HG02973 (cell line): ENCODE results near the gene YARS1.

Experiments used
- ATAC-seq: cut with Tn5 transposase; IDR thresholded peaks from one replicate; pipeline ENCODE4 v1.9.1; 2021; ENCODE audit warnings: moderate library complexity; ENCODE audit not compliant: unreplicated experiment

YARS1 gene

DNA sequence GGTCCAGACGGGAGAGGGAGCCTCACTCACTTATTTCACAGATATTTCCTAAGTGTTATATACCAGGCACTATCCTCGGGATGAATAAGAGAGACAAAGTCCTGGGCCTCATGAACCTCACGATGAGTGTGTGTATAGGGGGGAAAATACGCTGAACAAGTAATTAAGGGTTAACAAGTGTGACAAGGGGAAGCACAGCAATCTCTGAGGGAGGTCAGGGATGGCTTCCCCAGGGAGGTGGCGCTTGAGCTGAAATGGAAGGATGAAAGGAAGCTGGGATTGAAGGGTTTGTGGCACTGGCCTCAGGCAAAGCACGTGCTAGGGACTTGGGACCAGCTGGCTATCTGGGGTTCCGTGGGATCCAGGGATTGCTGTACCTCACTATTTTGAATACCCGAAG lies 68.2 kb downstream of the YARS1 start:
- ATAC-seq = no peak

DNA sequence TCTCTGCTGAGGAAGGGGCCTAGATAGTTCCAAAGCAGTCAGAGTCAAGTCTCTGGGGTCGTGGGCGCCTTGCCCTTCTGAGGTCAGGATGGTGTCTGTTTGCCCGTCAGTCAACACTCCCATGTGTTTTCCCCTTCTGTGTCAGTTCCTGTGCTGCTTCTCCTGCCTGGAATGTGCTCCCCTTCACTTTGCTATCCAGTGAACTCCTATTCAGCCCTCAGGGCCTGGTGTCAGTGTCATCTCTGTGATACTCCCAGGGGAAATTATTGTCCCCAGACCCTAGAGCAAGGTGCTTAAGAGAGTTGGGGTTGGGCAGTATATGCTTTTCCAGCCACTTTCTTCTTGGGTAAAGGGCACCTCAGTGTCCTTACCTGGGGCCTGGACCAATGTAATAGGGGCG lies 68.8 kb downstream of the YARS1 start:
- no peak for ATAC-seq

DNA sequence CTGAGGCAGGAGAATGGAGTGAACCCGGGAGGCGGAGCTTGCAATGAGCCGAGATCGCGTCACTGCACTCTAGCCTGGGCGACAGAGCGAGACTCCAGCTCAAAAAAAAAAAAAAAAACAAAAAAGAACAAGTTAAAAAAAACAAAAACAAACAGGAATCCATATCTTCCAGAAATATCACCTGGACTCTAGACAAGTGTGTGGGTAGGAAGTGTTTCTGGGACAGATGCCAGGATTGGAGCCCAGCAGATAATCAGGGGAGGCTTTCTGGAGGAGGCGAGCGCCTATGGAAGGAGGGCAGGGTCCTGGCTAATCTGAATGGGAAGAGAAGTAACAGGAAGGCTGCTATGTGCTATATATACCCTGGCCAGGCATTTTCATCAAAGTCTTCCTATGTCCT lies 71.0 kb downstream of the YARS1 start:
- ATAC-seq = no peak

DNA sequence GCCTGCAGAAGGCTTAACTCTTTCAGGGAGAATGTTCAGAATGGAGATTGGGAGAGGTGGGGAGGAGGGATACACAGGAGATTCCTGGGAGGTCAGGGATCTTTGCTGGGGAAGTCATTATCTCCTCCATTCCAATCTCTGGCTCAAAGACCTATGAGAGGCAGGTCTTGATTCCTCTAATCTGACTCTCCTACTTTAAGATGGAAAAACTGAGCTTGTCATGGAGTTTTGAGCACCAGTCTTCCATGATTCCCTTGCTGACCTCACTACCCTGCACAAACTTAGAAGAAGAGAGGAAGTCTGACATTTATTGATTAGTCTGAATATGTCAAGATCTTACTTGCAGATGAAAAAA lies 73.1 kb downstream of the YARS1 start:
- no peak for ATAC-seq

DNA sequence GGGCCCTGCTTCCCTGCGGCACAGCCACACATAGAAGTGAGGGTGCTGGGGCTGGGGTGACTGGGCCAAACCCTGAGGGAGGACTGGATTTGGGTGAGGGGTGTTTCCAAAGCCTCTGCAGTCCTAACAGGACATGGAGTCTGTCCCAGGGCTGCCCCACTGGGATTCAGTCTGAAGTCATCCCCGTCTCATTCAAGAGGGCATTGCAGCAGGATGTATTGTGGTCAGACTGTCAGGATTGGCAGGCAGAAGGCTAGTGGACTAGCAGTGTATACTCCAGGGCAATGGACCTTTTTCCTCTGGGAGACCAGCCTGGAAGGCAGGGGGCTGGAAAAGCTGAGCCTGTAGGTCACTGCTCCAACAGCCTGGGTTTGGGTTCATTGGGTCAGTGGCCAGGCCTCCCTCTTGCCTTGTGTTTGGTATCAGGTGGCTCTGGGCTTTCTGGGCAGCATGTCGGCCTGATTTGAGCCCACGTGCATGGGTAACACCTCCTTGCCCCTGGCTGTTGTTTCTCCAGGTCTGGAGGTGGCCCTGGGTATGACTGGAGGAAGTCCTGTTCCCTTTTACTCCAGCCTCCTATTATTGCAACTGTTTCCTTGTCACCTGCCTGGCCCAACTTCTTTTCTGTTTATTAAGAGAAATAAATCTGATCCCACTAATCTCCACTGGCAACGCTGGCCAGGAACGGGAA lies 73.6 kb downstream of the YARS1 start:
- ATAC-seq = no peak

DNA sequence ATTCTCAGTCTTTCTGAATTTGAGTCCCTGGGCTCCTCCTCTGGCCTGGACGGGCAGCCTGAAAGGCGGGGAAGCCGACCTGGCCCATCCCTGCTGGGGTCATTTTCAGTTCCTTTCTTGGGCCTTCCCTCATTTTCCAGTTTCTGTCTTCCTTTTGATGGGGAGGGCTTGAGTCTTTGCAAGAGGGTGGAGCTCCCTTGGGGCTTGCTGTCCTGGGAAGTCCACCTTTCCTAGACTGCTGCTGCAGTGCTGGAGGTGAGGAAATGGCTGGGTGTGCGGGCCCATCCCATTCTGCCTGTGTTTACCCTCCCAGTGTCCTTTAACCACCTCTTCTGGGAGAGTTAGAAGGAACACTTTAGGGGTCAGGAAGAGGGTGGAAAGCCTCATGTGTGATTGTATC lies 74.2 kb downstream of the YARS1 start:
- ATAC-seq = no peak

DNA sequence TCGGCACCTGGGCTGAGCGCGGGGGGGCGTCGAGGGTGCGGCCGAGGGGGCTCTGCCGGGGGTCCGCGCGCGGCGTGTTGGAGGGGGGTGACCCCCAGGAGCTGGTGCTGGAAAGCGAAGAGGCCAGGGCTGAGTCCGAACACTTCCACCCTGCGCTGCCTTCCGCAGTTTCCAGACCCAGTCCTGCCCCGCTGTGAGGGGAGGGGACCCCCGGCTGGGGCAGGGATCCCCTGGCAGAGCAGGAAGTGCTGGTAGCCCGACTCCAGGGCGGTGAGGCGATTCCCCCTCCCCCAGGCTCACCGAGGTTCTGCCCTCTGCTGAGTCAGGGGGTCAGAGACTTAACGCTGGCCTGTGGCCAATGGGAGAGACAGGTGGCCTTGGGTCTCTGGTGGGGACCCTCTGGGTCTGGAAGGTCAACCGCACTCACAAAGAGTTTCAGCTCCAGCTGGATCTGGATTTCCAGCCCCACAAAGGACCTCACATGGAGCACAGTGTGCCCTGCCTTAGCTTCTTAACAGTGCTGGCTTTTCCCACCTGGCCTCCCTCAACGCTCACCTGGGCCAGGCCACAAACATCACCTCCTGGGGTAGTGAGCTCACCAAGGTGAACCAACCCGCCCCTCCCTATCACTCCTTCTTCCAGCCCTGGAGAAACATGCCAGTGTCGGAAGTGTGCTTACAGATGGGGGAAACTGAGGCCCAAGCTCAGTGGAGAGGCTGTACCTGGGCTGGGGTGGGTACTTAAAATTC lies 74.8 kb downstream of the YARS1 start:
- no peak for ATAC-seq

DNA sequence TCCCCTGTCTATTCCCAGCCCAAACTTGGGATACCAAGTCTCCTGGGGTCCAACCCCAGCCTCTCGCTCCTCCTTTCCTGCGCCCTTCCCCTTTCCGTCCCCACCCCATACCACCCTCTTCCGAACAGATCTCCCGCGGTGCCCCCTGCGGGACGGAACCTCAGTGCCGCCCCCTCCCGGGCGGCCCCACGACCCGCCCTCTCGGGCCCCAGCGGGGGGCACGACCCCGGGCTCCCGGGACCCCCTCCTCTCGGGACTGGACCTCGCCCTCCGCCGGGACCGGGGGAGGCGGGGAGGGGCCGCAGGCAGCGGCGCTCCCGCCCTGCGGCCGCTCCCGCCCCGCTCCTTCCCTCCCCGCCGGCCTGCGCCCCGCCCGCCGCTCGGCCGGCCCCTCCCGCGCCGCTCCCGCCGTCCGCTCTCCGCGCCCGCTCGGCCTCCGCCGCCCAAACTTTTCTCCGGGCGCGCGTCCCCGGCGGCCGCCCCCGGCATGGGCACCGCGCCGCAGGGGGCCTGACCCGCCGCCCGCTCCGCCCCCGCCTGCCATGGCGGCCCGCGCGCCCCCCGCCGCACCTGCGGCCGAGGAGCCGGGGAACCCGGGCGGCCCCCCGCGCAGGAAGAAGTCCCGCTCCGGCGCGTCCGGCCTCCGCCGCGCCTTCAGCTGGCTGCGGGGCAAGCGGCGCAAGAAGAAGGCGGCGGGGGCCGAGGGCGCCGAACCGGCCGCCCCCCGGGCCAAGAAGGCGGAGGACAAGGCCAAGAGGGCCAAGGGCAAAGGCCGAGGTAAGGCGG lies 75.6 kb downstream of the YARS1 start:
- no peak for ATAC-seq

DNA sequence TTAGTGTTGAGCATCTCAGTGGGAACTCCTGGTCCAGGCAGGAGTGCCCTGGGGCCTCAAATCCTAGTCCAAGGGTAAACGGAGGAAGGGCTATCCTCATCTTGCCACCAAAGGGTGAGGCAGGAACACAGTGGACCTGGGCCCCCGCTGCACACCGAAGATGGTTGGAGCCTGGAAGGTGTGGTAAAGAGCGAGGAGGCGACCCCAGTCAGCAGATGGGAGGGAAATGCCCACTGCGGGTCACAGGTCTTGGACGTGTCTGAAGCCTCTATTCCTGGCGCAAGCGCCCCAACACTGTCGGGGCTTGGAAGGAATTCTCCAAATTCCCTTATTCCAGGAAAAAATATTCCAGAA lies 76.1 kb downstream of the YARS1 start:
- ATAC-seq = no peak

DNA sequence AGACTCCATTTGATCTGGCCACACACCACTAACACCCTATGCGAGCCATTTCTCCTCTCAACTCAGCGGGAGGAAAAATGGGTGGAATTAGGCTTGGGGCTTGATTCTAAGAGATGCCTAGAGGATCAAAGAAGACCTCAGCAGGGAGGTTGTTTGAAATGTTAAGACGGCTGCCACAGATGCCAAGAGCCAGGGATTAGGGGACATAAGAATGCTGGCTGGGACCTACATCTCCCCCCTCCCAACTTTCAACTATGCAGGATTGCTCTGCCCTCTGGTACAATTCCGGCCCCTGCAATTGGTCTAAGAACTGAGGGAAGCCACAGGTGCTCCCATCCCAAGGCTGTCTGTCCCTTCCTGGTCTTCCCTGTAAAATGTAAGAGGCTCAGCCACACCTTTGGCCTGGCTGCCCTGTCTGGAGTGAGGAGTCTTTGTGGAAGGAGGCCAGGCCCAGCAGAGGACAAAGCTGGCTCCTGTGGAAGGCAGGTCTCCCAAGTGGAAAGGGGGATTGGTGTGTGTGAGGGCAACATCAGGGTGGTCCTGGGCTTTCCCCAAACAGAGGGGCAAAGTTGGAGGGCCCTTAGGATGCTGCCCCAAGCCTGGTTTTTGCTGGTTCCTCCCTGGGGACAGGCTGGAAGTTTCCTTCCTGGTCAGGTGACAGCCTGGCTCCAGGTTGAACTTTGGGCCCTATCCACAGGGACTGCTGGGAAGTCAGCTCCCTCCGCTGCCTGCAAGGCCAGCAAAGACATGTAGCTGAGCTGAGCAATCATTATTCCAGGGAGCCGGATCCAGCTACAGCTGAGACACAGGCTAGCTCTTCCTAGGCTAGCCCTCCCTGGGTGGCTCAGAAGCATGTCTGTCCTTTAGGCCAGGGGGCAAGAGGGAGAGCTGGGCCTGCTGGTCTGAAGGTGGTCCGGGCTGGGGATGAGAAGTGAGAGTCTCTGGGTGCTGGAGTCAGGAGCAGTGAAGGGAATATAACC lies 80.1 kb downstream of the YARS1 start:
- no peak for ATAC-seq

DNA sequence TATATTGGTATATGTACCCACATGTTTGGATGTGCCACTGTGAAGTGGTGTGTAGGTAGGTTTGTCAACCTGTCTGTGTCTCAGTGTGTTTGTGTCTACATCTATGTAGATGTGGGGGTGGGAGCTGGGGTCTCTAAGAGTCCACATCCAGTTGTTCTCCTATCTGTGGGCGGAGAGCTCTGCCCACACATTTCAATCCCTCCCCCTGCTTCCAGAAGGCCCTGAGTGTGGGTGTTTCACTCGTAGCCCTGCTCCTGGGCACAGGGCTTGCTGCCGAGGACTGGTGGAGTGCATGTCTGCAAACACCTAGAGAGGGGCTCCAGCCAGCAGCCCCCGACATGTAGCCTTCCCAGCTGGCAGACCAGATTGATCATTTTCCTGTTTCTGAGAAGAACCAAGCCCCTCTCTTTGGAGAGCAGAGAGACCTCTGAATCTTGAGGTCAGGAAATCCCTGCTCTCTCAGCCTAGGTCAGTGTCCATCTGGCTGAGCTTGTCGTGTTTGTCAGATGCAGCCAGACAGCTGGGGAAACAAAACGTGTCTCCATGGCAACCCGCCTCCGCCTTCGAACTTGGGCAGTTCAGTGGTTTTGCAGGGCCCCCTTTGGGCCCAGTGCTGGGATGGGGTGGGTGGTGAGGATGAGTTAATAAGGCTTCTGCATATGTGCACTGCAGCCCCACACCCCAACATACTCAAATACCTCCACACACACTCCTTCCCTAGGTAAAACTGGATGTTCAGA lies 83.4 kb downstream of the YARS1 start:
- no peak for ATAC-seq

DNA sequence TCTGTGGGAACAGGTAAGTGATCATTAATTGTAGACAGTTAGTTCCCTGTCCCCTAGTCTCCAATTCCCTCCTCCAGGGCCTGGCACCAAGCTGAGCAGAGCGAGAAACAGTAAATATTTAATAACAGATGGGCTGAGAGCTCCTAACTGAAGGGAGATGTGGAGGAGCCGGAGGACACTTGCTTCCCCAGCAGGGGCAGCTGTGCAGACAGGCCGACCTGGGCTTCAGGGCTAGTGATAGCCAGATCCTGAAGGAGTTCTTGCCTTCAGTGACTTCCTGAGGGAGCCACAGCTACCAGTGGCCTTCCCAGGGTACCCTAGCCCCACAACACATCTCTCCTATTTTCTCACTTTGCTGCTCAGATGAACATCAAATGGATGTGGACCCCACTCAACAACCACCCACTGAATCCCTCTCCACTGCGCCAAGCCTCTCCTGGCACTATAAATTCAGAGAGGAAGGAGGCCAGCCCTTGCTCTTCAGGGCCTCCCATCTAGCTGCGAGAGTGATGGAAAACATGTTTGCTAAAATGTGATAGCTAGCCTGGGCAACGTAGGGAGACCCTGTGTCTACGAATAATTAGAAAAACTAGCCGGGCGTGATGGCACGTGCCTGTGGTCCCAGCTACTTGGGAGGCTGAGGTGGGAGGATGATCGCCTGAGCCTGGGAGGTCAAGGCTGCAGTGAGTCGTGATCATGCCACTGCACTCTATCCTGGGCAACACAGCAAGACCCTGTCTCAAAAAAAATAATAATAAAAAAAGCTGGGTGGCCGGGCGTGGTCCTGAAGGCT lies 87.7 kb downstream of the YARS1 start:
- ATAC-seq = no peak

DNA sequence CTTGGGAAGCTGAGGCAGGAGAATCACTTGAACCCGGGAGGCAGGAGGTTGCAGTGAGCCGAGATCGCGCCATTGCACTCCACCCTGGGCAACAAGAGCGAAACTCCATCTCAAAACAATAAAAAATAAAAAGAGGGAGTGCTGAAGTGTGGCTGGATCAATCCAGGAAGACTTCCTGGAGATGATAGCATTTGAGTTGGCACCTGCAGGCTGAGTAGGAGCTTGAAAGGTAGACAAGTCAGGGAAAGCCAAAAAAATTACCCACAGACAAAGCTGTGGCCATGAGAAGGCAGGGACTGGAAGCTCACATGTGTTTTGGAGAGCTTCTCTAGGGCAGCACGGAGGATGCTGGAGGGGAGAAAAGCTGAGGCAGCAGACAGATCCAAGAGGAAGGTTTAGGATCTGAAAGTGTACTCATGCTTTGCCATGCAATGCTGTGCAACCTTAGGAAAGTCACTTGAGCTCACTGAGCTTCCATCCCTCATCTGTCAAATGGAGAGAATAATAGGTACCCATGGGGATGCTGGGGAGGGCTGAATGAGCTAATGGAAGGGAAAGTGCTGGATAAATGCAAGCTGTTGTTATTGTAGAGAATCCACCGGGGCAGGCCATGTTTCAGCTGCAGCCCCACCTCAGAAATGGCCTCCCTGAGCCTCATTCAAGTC lies 88.6 kb downstream of the YARS1 start:
- ATAC-seq = no peak

DNA sequence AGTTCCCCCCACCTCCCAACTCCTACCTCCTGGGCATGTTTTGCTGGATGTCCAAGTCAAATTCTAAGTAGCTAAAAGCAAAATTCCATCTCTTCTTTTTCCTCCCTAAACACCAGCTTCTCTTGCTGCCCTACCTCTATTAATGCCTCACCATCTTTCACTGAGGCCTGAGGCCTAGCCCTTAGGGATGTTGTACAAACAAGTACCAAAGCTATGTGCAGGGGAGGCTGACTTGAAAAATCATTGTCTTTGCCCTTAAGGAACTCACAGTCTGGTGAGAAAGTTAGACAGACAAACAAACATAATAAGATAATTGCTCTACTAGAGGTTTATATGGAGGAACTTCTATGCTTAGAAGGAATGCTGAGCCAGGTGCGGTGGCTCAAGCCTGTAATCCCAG lies 89.3 kb downstream of the YARS1 start:
- no peak for ATAC-seq

DNA sequence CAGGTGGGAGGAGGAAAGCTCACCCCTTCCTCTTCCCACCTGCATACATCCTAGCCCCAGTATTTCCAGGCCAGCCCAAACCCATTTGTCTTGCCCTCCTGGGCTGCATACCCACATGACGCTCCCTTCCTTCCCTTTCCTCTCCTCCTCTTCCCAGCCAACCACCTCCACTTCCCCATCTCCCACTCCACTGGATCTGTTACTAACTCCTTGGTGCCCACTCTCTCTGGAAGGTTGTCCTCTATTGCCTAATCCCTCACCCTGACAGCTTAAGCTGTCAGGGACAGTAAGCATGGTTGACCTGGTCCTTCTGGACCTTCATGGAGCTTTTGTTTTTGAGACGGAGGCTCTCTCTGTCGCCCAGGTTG lies 91.6 kb downstream of the YARS1 start:
- ATAC-seq = no peak
